IPS DF 6.9 (cell line): ENCODE data around the gene GIMAP6.

Experiments used
- DNase-seq: peaks from one replicate; pipeline ENCODE4 v3.0.0-alpha.2; 2013; ENCODE audit warnings: low read depth, low spot score
- H3K27ac ChIP-seq: one replicate; pipeline ENCODE4 v1.5.1; 2013; ENCODE audit warnings: low read length, control low read depth
- H3K27me3 ChIP-seq: 2 replicates; pipeline ENCODE4 v1.6.1; 2013; ENCODE audit warnings: mild to moderate bottlenecking, low read length; ENCODE audit not compliant: control insufficient read depth, insufficient read depth
- H3K36me3 ChIP-seq: 2 replicates; pipeline ENCODE4 v1.6.1; 2013; ENCODE audit warnings: low read length; ENCODE audit not compliant: control insufficient read depth, insufficient read depth
- H3K4me1 ChIP-seq: 2 replicates; pipeline ENCODE4 v1.6.1; 2013; ENCODE audit warnings: low read length; ENCODE audit not compliant: control insufficient read depth, insufficient read depth
- H3K4me3 ChIP-seq: 2 replicates; pipeline ENCODE4 v1.5.1; 2013; ENCODE audit warnings: mild to moderate bottlenecking, low read length
- H3K9me3 ChIP-seq: 2 replicates; pipeline ENCODE4 v1.6.1; 2013; ENCODE audit warnings: low read length, inconsistent platforms; ENCODE audit not compliant: control insufficient read depth, insufficient read depth
- WGBS: extraction: QIAGEN DNeasy Blood & Tissue Kit; methylation state at CpG from one replicate; pipeline ENCODE4 v1.1.7; 2013; ENCODE audit warnings: mixed read lengths, missing lambda C conversion rate; ENCODE audit not compliant: insufficient read length, insufficient coverage; 5-methylcytosine and 5-hydroxymethylcytosine counted together

The GIMAP6 gene

GRCh38 chr7:150645259-150646020 is 13.3 kb upstream of the GIMAP6 start:
- H3K27ac ChIP-seq, result no peak overlapping the region
- H3K4me1 ChIP-seq, result no peaks in the 10 kb centered on the region
- H3K36me3 ChIP-seq, result no peaks in the 10 kb centered on the region
- H3K9me3 ChIP-seq, result no peaks in the 10 kb centered on the region
- H3K27me3 ChIP-seq, result no peaks in the 10 kb centered on the region
- no peak overlapping the region for H3K4me3 ChIP-seq
- DNase-seq, result no peak
- no CpG with 5 or more reads among the region's 6 CpGs for WGBS

DNA sequence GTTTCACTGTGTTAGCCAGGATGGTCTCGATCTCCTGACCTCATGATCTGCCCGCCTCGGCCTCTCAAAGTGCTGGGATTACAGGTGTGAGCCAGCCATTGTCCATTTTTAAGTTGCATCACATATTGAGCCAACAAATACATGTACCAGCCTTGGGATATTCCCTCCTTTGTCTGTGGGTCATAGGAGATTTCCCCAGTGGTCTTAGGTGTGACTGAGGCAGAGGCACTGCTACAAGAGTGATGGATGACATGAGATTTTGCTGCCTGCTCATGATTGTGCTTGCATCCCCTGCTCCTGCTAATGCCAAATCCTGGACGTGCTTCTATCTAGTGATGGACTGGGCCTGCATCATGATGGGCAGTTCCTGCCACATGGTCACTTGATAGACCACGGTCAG is 10.7 kb upstream of the GIMAP6 start:
- Histone ChIP-seq H3K4me1 (no peaks in the 10 kb centered on the region), H3K4me3 (no peak overlapping the region), H3K9me3 (no peaks in the 10 kb centered on the region), H3K27me3 (no peaks in the 10 kb centered on the region), H3K36me3 (no peaks in the 10 kb centered on the region), H3K27ac (no peak overlapping the region)
- DNase-seq, result no peak
- no CpG with 5 or more reads among the region's 5 CpGs for WGBS

GRCh38 chr7:150641854-150642253 is 9.7 kb upstream of the GIMAP6 start:
- Histone ChIP-seq H3K4me1 (no peaks in the 10 kb centered on the region), H3K27ac (no peak overlapping the region), H3K4me3 (no peak overlapping the region), H3K9me3 (no peaks in the 10 kb centered on the region), H3K36me3 (no peaks in the 10 kb centered on the region), H3K27me3 (no peaks in the 10 kb centered on the region)
- DNase-seq, result no peak

- no peak for DNase-seq
- Histone ChIP-seq H3K36me3 (no peaks in the 10 kb centered on the region), H3K27ac (no peak overlapping the region), H3K4me1 (no peaks in the 10 kb centered on the region), H3K9me3 (no peaks in the 10 kb centered on the region), H3K27me3 (no peaks in the 10 kb centered on the region), H3K4me3 (no peak overlapping the region)
- no CpG with 5 or more reads among the region's 1 CpG for WGBS
Measured at GRCh38 chr7:150633926-150634325, 1.7 kb upstream of the GIMAP6 start.

- H3K9me3 ChIP-seq, result no peaks in the 10 kb centered on the region
- H3K27ac ChIP-seq, result no peak overlapping the region
- no CpG with 5 or more reads among the region's 8 CpGs for WGBS
- H3K27me3 ChIP-seq, result no peaks in the 10 kb centered on the region
- no peaks in the 10 kb centered on the region for H3K4me1 ChIP-seq
- H3K36me3 ChIP-seq, result no peaks in the 10 kb centered on the region
- no peak overlapping the region for H3K4me3 ChIP-seq
- no peak for DNase-seq
Measured at GRCh38 chr7:150631084-150631826, 930 bp downstream of the GIMAP6 start.

- DNase-seq, result no peak
- Histone ChIP-seq H3K4me3 (no peak overlapping the region), H3K27me3 (no peaks in the 10 kb centered on the region), H3K4me1 (no peaks in the 10 kb centered on the region), H3K27ac (no peak overlapping the region), H3K9me3 (no peaks in the 10 kb centered on the region), H3K36me3 (no peaks in the 10 kb centered on the region)
- WGBS, result no CpG with 5 or more reads among the region's 9 CpGs
Measured at GRCh38 chr7:150629347-150629746, 2.8 kb downstream of the GIMAP6 start.

- H3K4me3 ChIP-seq, result no peak overlapping the region
- no CpG with 5 or more reads among the region's 18 CpGs for WGBS
- DNase-seq, result no peak
Measured at GRCh38 chr7:150627959-150628358, 4.2 kb downstream of the GIMAP6 start.

GRCh38 chr7:150626696-150627095 is 5.5 kb downstream of the GIMAP6 start:
- DNase-seq, result no peak
- H3K27me3 ChIP-seq, result no peaks in the 10 kb centered on the region
- H3K36me3 ChIP-seq, result no peaks in the 10 kb centered on the region
- H3K9me3 ChIP-seq, result no peaks in the 10 kb centered on the region
- WGBS, result no CpG with 5 or more reads among the region's 4 CpGs
- no peak overlapping the region for H3K4me3 ChIP-seq
- H3K27ac ChIP-seq, result no peak overlapping the region
- no peaks in the 10 kb centered on the region for H3K4me1 ChIP-seq

More at GRCh38 chr7:150627959-150628358, 4.2 kb downstream of the GIMAP6 start:
- H3K36me3 ChIP-seq, result no peaks in the 10 kb centered on the region
- H3K4me1 ChIP-seq, result no peaks in the 10 kb centered on the region
- H3K27ac ChIP-seq, result no peak overlapping the region
- no peaks in the 10 kb centered on the region for H3K27me3 ChIP-seq
- no peaks in the 10 kb centered on the region for H3K9me3 ChIP-seq

DNA sequence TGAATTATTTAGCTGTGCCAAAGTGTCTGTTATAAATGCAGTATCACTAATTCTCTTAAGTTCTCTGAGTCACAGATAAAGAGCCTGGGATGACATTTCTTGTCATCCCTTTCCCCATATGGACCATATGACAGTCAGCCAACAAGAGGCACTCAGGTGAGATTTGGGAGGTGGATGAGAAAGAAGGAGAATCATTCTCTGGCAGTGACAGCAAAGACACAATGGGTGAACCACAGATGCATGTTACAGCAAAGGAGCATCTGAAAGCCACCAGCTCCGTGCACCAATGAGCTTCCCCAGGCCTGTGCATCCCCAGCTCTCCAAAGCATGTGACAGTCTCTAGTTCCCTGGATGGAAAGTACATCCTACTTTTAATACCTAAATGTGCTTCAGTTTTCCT is 10.8 kb downstream of the GIMAP6 start:
- no peak overlapping the region for H3K4me3 ChIP-seq
- no CpG with 5 or more reads among the region's 1 CpG for WGBS
- no peak for DNase-seq
- H3K9me3 ChIP-seq, result no peaks in the 10 kb centered on the region
- H3K36me3 ChIP-seq, result no peaks in the 10 kb centered on the region
- no peak overlapping the region for H3K27ac ChIP-seq
- no peaks in the 10 kb centered on the region for H3K27me3 ChIP-seq
- no peaks in the 10 kb centered on the region for H3K4me1 ChIP-seq

GRCh38 chr7:150620617-150621371 is 11.4 kb downstream of the GIMAP6 start:
- H3K27me3 ChIP-seq, result no peaks in the 10 kb centered on the region

More at GRCh38 chr7:150620617-150621371, 11.4 kb downstream of the GIMAP6 start:
- no peaks in the 10 kb centered on the region for H3K9me3 ChIP-seq
- no peaks in the 10 kb centered on the region for H3K4me1 ChIP-seq
- no peak overlapping the region for H3K4me3 ChIP-seq
- DNase-seq, result no peak
- WGBS, result no CpG with 5 or more reads among the region's 3 CpGs
- H3K27ac ChIP-seq, result no peak overlapping the region
- H3K36me3 ChIP-seq, result no peaks in the 10 kb centered on the region
